Neural crest cell (in vitro differentiated cells): ENCODE measurements around the gene PFKFB2. TPM values are rescaled to one million over a fixed set of nuclear protein-coding genes. Genes with fewer than 3 reads are reported as not detected.

Experiments
- DNase-seq: peaks from one replicate; pipeline ENCODE4 v3.0.0; 2021; ENCODE audit warnings: low read depth, mixed read lengths, low spot score
- H3K27ac Mint-ChIP-seq: one replicate; pipeline ENCODE4 v1.8.0; 2021; ENCODE audit warnings: mild to moderate bottlenecking, mixed read lengths; ENCODE audit not compliant: unreplicated experiment
- H3K27me3 Mint-ChIP-seq: 2 replicates; pipeline ENCODE4 v1.8.0; 2021; ENCODE audit warnings: low read depth, mild to moderate bottlenecking, mixed read lengths
- H3K36me3 Mint-ChIP-seq: 2 replicates; pipeline ENCODE4 v1.8.0; 2021; ENCODE audit warnings: low read depth, mild to moderate bottlenecking, mixed read lengths
- H3K4me1 Mint-ChIP-seq: 2 replicates; pipeline ENCODE4 v1.8.0; 2021; ENCODE audit warnings: mixed read lengths
- H3K4me3 Mint-ChIP-seq: one replicate; pipeline ENCODE4 v1.8.0; 2021; ENCODE audit warnings: mild to moderate bottlenecking, mixed read lengths
- H3K9me3 Mint-ChIP-seq: 2 replicates; pipeline ENCODE4 v1.8.0; 2021; ENCODE audit warnings: mixed read lengths
- CTCF ChIP-seq: fragments of 200-600 bp; sonication (generic); conservative IDR thresholded peaks from 2 replicates; pipeline ENCODE4 v1.5.0; 2021; ENCODE audit warnings: antibody characterized with exemption, mild to moderate bottlenecking
- total RNA-seq: library from RNA; stranded (reverse); gene quantifications from 2 replicates; pipeline ENCODE4 v1.2.1, GENCODE V29; 2021

The PFKFB2 gene
- total RNA-seq, 1 donor from 2014 or later: 8.6 TPM

- H3K4me1 Mint-ChIP-seq: no peaks in the 10 kb centered on the region
- no peak overlapping the region for H3K4me3 Mint-ChIP-seq
- no peak for DNase-seq
- peak overlapping the region; percentile 43 for H3K27ac Mint-ChIP-seq
- TF ChIP-seq CTCF: no peak
- no peaks in the 10 kb centered on the region for H3K9me3 Mint-ChIP-seq
- peaks cover 3% of the 10 kb centered on the region for H3K36me3 Mint-ChIP-seq
- no peaks in the 10 kb centered on the region for H3K27me3 Mint-ChIP-seq
Observed at GRCh38 chr1:207070811-207071210, 17.7 kb downstream of the PFKFB2 start.

- DNase-seq: no peak
- H3K4me3 Mint-ChIP-seq: no peak overlapping the region
- H3K36me3 Mint-ChIP-seq: peaks cover 3% of the 10 kb centered on the region
- no peak for TF ChIP-seq CTCF
- H3K27me3 Mint-ChIP-seq: no peaks in the 10 kb centered on the region
- H3K27ac Mint-ChIP-seq: no peak overlapping the region
- no peaks in the 10 kb centered on the region for H3K4me1 Mint-ChIP-seq
- no peaks in the 10 kb centered on the region for H3K9me3 Mint-ChIP-seq
Observed at GRCh38 chr1:207071426-207071825, 18.4 kb downstream of the PFKFB2 start.

GRCh38 chr1:207072233-207072632 is 19.2 kb downstream of the PFKFB2 start:
- TF ChIP-seq CTCF: no peak
- no peaks in the 10 kb centered on the region for H3K27me3 Mint-ChIP-seq
- peak overlapping the region; percentile 43 for H3K27ac Mint-ChIP-seq
- H3K4me1 Mint-ChIP-seq: no peaks in the 10 kb centered on the region
- no peaks in the 10 kb centered on the region for H3K9me3 Mint-ChIP-seq
- H3K36me3 Mint-ChIP-seq: peaks cover 3% of the 10 kb centered on the region
- no peak overlapping the region for H3K4me3 Mint-ChIP-seq
- no peak for DNase-seq

- H3K27ac Mint-ChIP-seq: no peak overlapping the region
- no peaks in the 10 kb centered on the region for H3K4me1 Mint-ChIP-seq
- no peak for TF ChIP-seq CTCF
- H3K27me3 Mint-ChIP-seq: no peaks in the 10 kb centered on the region
- DNase-seq: no peak
- no peak overlapping the region for H3K4me3 Mint-ChIP-seq
- no peaks in the 10 kb centered on the region for H3K36me3 Mint-ChIP-seq
- no peaks in the 10 kb centered on the region for H3K9me3 Mint-ChIP-seq
Observed at GRCh38 chr1:207073906-207074820, 21.1 kb downstream of the PFKFB2 start.

- no peak for DNase-seq
- Mint-ChIP-seq H3K27me3 (no peaks in the 10 kb centered on the region), H3K4me3 (no peak overlapping the region), H3K9me3 (no peaks in the 10 kb centered on the region), H3K27ac (no peak overlapping the region), H3K4me1 (no peaks in the 10 kb centered on the region), H3K36me3 (no peaks in the 10 kb centered on the region)
- TF ChIP-seq CTCF: no peak
Observed at GRCh38 chr1:207076181-207076955, 23.3 kb downstream of the PFKFB2 start.
